Suprapubic skin (tissue), 4 donors: Measurements from ENCODE around the gene CPNE2. TPM values are rescaled to one million over a fixed set of nuclear protein-coding genes. Genes with fewer than 3 reads are reported as not detected.
"Not testable (repeated sequence)": the region's sequence is repeated elsewhere in the genome, so short reads cannot be mapped to it uniquely, and the experiment has no call there.

ENCODE experiments used
- DNase-seq, 2 donors: peaks; one replicate each; pipeline ENCODE4 v3.0.0-alpha.2; 2019; ENCODE audit warnings: low spot score in 2 of 2
- H3K27ac ChIP-seq: fragments of 200-600 bp; sonication (generic); one replicate; pipeline ENCODE4 v1.5.1; 2019
- H3K27me3 ChIP-seq: fragments of 200-600 bp; sonication (generic); one replicate; pipeline ENCODE4 v1.5.1; 2019
- H3K36me3 ChIP-seq: fragments of 200-600 bp; sonication (generic); one replicate; pipeline ENCODE4 v1.5.1; 2019
- H3K4me1 ChIP-seq: fragments of 200-600 bp; sonication (generic); one replicate; pipeline ENCODE4 v1.5.1; 2019
- H3K4me3 ChIP-seq: fragments of 200-600 bp; sonication (generic); one replicate; pipeline ENCODE4 v1.5.1; 2019; ENCODE audit warnings: mild to moderate bottlenecking
- H3K9me3 ChIP-seq: fragments of 200-600 bp; sonication (generic); one replicate; pipeline ENCODE4 v1.5.1; 2019
- EP300 ChIP-seq: sonication (generic); formaldehyde crosslinking; IDR thresholded peaks from one replicate; pipeline ENCODE4 v1.6.1; 2017; ENCODE audit warnings: antibody characterized with exemption
- POLR2A ChIP-seq, 2 donors: fragments of 450-650 bp; IDR thresholded peaks; one replicate each; pipeline ENCODE4 v1.6.1; 2017; ENCODE audit warnings: antibody characterized with exemption in 2 of 2, mild to moderate bottlenecking in 2 of 2, moderate library complexity in 2 of 2
- POLR2AphosphoS5 ChIP-seq, 3 donors: sonication (generic); formaldehyde crosslinking; IDR thresholded peaks; one replicate each; pipeline ENCODE4 v1.6.1; 2017; ENCODE audit warnings: antibody characterized with exemption in 3 of 3
- WGBS: methylation state at CpG from one replicate; pipeline ENCODE4 v1.1.5; 2018; 5-methylcytosine and 5-hydroxymethylcytosine counted together
- total RNA-seq, 4 donors: library from RNA; depleted of rRNA; stranded (reverse); fragments of >200 nt; gene quantifications; one replicate each; pipeline ENCODE4 v1.1.0, GENCODE V29; 2016
- TF ChIP-seq, protein P1 (sequence below), 2 donors: fragments of 200-600 bp in 1 of 2; fragments of 450-650 bp in 1 of 2; sonication (generic) in 1 of 2; IDR thresholded peaks; one replicate each; pipeline ENCODE4 v1.5.1; 2016 to 2019; ENCODE audit warnings: antibody characterized with exemption in 2 of 2, mild to moderate bottlenecking in 1 of 2, moderate library complexity in 1 of 2

Gene CPNE2
- total RNA-seq, 4 donors from 2014 or later: 12.7 to 23.1 (median 15.7) TPM

GRCh38 chr16:57055671-57056070 lies 36.7 kb upstream of the CPNE2 start:
- H3K27me3 ChIP-seq: no peaks in the 10 kb centered on the region
- DNase-seq: no peak
- TF ChIP-seq, protein P1, sequence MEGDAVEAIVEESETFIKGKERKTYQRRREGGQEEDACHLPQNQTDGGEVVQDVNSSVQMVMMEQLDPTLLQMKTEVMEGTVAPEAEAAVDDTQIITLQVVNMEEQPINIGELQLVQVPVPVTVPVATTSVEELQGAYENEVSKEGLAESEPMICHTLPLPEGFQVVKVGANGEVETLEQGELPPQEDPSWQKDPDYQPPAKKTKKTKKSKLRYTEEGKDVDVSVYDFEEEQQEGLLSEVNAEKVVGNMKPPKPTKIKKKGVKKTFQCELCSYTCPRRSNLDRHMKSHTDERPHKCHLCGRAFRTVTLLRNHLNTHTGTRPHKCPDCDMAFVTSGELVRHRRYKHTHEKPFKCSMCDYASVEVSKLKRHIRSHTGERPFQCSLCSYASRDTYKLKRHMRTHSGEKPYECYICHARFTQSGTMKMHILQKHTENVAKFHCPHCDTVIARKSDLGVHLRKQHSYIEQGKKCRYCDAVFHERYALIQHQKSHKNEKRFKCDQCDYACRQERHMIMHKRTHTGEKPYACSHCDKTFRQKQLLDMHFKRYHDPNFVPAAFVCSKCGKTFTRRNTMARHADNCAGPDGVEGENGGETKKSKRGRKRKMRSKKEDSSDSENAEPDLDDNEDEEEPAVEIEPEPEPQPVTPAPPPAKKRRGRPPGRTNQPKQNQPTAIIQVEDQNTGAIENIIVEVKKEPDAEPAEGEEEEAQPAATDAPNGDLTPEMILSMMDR (IDR thresholded peaks at IDR 0.05): no peak
- TF ChIP-seq POLR2A (IDR thresholded peaks at IDR 0.05) (no peak), POLR2AphosphoS5 (IDR thresholded peaks at IDR 0.05) (no peak), EP300 (no peak)
- H3K4me3 ChIP-seq: no peak overlapping the region
- peaks cover 70% of the 10 kb centered on the region for H3K36me3 ChIP-seq
- 92% methylated on average over 6 of the region's 6 CpGs for WGBS
- H3K27ac ChIP-seq: no peak overlapping the region
- H3K4me1 ChIP-seq: peaks cover under 1% of the 10 kb centered on the region
- no peaks in the 10 kb centered on the region for H3K9me3 ChIP-seq

DNA sequence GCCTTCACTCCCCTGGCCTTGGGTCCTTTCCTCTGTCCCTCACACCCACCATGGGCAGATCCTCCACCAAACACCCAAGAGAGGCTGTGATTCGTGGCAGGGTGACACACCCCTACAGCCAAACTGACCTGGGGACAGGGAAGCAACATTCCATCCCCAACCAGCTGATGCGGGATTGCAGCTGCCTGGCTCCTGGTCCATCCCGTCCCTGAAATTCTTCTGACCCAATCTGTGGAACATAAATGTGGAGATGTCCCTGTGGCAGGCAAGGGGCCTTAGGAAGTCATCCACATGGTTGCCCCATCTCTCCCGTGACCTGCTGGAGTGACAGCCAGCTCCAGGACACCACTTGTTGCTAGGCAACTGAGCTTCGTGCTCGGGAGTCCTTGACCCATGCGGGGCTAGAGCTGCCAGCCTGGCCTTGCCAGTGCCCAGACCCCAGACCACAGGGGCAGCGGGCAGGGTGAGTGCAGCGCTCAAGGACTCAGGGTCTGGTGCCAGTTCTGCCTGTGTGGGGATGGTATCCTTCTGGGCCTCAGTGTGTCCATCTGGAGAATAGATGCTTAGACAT lies 34.0 kb upstream of the CPNE2 start:
- Histone ChIP-seq H3K9me3 (no peaks in the 10 kb centered on the region), H3K4me3 (no peak overlapping the region), H3K36me3 (peaks cover 54% of the 10 kb centered on the region), H3K4me1 (peaks cover 12% of the 10 kb centered on the region), H3K27ac (no peak overlapping the region), H3K27me3 (no peaks in the 10 kb centered on the region)
- WGBS: 100% methylated on average over 1 of the region's 9 CpGs
- DNase-seq: no peak
- TF ChIP-seq POLR2AphosphoS5 (IDR thresholded peaks at IDR 0.05) (no peak), EP300 (no peak), POLR2A (IDR thresholded peaks at IDR 0.05) (no peak)
- TF ChIP-seq, protein P1 (IDR thresholded peaks at IDR 0.05): no peak

DNA sequence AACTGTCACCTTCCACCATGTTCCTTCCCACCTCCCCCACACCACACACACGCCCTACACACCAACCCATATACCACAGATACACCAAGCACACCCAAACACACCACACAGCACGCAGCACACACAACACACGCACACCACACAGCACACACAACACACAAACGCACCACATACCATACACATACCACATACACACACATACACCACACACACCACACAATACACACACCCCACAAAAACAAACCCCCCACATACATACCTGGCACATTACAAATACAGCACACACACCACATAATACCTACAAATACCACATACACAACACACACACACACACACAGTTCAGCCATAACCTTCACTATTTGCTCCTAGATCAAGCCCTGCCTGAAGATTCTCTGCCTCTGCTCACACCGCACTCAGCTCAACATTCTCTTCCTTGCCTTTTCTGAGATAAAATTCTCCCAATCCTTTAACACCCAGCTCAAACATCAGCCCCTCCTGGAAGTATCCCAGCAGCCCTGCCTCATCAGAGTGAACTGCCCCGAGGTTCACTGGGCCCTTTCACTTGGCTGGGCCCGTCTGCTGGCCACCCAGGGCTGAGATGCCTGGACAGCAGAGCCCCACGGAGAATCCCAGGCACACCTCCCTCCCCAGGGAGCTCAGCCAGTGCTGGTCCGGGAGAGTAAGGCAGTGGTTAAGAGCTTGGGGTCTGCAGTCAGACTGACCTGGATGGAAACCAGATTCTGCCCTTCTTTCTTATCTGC lies 31.9 kb upstream of the CPNE2 start:
- Histone ChIP-seq H3K9me3 (no peaks in the 10 kb centered on the region), H3K27ac (peak overlapping the region; percentile 80), H3K36me3 (peaks cover 33% of the 10 kb centered on the region), H3K4me3 (no peak overlapping the region), H3K4me1 (peaks cover 12% of the 10 kb centered on the region), H3K27me3 (no peaks in the 10 kb centered on the region)
- 75% methylated on average over 8 of the region's 9 CpGs for WGBS
- no peak for TF ChIP-seq EP300
- no peak for TF ChIP-seq POLR2A (IDR thresholded peaks at IDR 0.05)
- no peak for DNase-seq

GRCh38 chr16:57061084-57061905 lies 31.1 kb upstream of the CPNE2 start:
- DNase-seq: peak; percentile 89 to 91
- peaks cover 12% of the 10 kb centered on the region for H3K4me1 ChIP-seq
- H3K9me3 ChIP-seq: no peaks in the 10 kb centered on the region
- H3K4me3 ChIP-seq: no peak overlapping the region
- no peaks in the 10 kb centered on the region for H3K27me3 ChIP-seq
- TF ChIP-seq POLR2AphosphoS5 (IDR thresholded peaks at IDR 0.05) (no peak), EP300 (no peak), POLR2A (IDR thresholded peaks at IDR 0.05) (no peak)
- TF ChIP-seq, protein P1 (IDR thresholded peaks at IDR 0.05): no peak
- peaks cover 27% of the 10 kb centered on the region for H3K36me3 ChIP-seq
- 38% methylated on average over 11 of the region's 11 CpGs for WGBS
- H3K27ac ChIP-seq: peak overlapping the region; percentile 80

DNA sequence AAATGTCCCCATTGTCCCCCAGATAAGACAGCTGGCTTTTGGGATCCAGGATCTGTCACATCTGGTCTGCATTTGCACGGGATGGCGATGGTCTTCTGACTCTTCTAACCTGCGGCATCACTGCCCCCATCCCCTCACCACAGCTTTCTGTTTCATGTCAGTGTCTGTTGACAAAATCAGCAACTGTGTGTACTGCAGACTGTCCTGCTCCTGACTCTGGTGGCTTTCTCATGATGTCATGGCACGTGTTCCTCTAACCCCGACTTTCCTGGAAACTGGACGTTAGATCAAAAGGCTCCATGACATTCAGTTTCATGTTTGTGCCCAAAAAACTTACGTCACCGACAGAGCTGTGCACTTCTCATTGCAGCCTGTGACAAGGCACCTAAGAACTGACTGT lies 30.1 kb upstream of the CPNE2 start:
- no peak for TF ChIP-seq POLR2A (IDR thresholded peaks at IDR 0.05)
- no peak for TF ChIP-seq POLR2AphosphoS5 (IDR thresholded peaks at IDR 0.05)
- no peak for TF ChIP-seq EP300
- TF ChIP-seq, protein P1 (IDR thresholded peaks at IDR 0.05): no peak
- DNase-seq: no peak
- peak overlapping the region; percentile 80 for H3K27ac ChIP-seq
- no peaks in the 10 kb centered on the region for H3K9me3 ChIP-seq
- no peak overlapping the region for H3K4me3 ChIP-seq
- H3K27me3 ChIP-seq: no peaks in the 10 kb centered on the region
- 67% methylated on average over 8 of the region's 8 CpGs for WGBS
- peaks cover 12% of the 10 kb centered on the region for H3K4me1 ChIP-seq
- H3K36me3 ChIP-seq: peaks cover 19% of the 10 kb centered on the region

GRCh38 chr16:57063189-57063588 lies 29.2 kb upstream of the CPNE2 start:
- H3K4me1 ChIP-seq: peaks cover 12% of the 10 kb centered on the region
- H3K4me3 ChIP-seq, DNase-seq, H3K27me3 ChIP-seq, H3K9me3 ChIP-seq, H3K27ac ChIP-seq: not testable (repeated sequence)
- 84% methylated on average over 8 of the region's 8 CpGs for WGBS
- peaks cover 18% of the 10 kb centered on the region for H3K36me3 ChIP-seq
